PC-9 (cell line): ENCODE results near the gene XPO6. TPM values are rescaled to one million over a fixed set of nuclear protein-coding genes. Genes with fewer than 3 reads are reported as not detected.
"Not testable (repeated sequence)": the region's sequence is repeated elsewhere in the genome, so short reads cannot be mapped to it uniquely, and the experiment has no call there.

ENCODE experiments used
- BruUV-seq: library from RNA; stranded (reverse); fragments of 400-500 nt; replicated peaks from 2 replicates; lab custom pipeline; 2021; lab: Mats Ljungman, UMichigan
- CTCF ChIA-PET: fragments of 300-600 bp; sonication (Branson Sonifier 250); formaldehyde crosslinking; loops from one replicate; lab custom pipeline; 2022; ENCODE audit warnings: antibody characterized with exemption; lab: Charles Lee
- POLR2A ChIA-PET: fragments of 300-600 bp; sonication (Branson Sonifier 250); formaldehyde crosslinking; loops from one replicate; lab custom pipeline; 2022; ENCODE audit warnings: antibody characterized with exemption; ENCODE audit not compliant: unreplicated experiment; lab: Charles Lee
- DNase-seq, 2 experiments: peaks; one replicate each; pipeline versions ENCODE4 v3.0.0 to v3.0.0-alpha.2; 2015 to 2022; ENCODE audit warnings: mixed read lengths in 1 of 2
- H2AFZ ChIP-seq: fragments of 200-600 bp; sonication (generic); 2 replicates; pipeline ENCODE4 v1.8.1; 2017; ENCODE audit warnings: antibody characterized with exemption
- H3F3A ChIP-seq: fragments of 200-600 bp; sonication (generic); 2 replicates; pipeline ENCODE4 v1.8.1; 2017; ENCODE audit warnings: antibody characterized with exemption, mild to moderate bottlenecking, low read depth; ENCODE audit not compliant: insufficient read depth
- H3K27ac ChIP-seq: fragments of 200-600 bp; sonication (generic); 2 replicates; pipeline ENCODE4 v1.6.1; 2016; ENCODE audit warnings: mixed run types
- H3K27me3 ChIP-seq: fragments of 200-600 bp; sonication (generic); 2 replicates; pipeline ENCODE4 v1.6.1; 2016; ENCODE audit warnings: low read depth, mixed run types; ENCODE audit not compliant: insufficient read depth
- H3K36me3 ChIP-seq: fragments of 200-600 bp; sonication (generic); 2 replicates; pipeline ENCODE4 v1.6.1; 2016; ENCODE audit warnings: low read depth, mixed run types
- H3K4me1 ChIP-seq: fragments of 200-600 bp; sonication (generic); replicated peaks from 2 replicates; pipeline ENCODE4 v1.6.1; 2016; ENCODE audit warnings: mixed run types; ENCODE audit not compliant: insufficient read depth
- H3K4me2 ChIP-seq: fragments of 200-600 bp; sonication (generic); 2 replicates; pipeline ENCODE4 v1.6.1; 2017; ENCODE audit warnings: mixed run types
- H3K4me3 ChIP-seq: fragments of 200-600 bp; sonication (generic); 2 replicates; pipeline ENCODE4 v1.6.1; 2016; ENCODE audit warnings: mixed run types
- H3K79me2 ChIP-seq: fragments of 200-600 bp; sonication (generic); 2 replicates; pipeline ENCODE4 v1.6.1; 2017; ENCODE audit warnings: low read depth, mixed run types
- H3K9me2 ChIP-seq: fragments of 200-600 bp; sonication (generic); 2 replicates; pipeline ENCODE4 v1.8.1; 2017; ENCODE audit warnings: mild to moderate bottlenecking; ENCODE audit not compliant: insufficient read depth
- H3K9me3 ChIP-seq: fragments of 200-600 bp; sonication (generic); 2 replicates; pipeline ENCODE4 v1.8.1; 2016; ENCODE audit warnings: low read depth; ENCODE audit not compliant: insufficient read depth
- H4K20me1 ChIP-seq: fragments of 200-600 bp; sonication (generic); 2 replicates; pipeline ENCODE4 v1.8.1; 2017; ENCODE audit not compliant: insufficient read depth
- EZH2 ChIP-seq: fragments of 200-600 bp; sonication (generic); IDR thresholded peaks from 2 replicates; pipeline ENCODE4 v1.8.0; 2017; ENCODE audit warnings: antibody characterized with exemption, low read depth
- intact Hi-C: fragments of 100-400 bp; cut with micrococcal nuclease; formaldehyde crosslinking; loops from one replicate; pipeline ENCODE4 v1.10.0; 2022; ENCODE audit not compliant: unreplicated experiment
- total RNA-seq: library from RNA; stranded (reverse); gene quantifications from 2 replicates; pipeline ENCODE4 v1.2.3, GENCODE V29; 2021
- TF ChIP-seq, protein P1 (sequence below): fragments of 200-600 bp; sonication (generic); conservative IDR thresholded peaks from 2 replicates; pipeline ENCODE4 v1.6.1; 2017; ENCODE audit warnings: mixed run types, antibody characterized with exemption, mild to moderate bottlenecking, moderate library complexity

Gene XPO6
- total RNA-seq, 1 experiment from 2014 or later = 154 TPM

DNA sequence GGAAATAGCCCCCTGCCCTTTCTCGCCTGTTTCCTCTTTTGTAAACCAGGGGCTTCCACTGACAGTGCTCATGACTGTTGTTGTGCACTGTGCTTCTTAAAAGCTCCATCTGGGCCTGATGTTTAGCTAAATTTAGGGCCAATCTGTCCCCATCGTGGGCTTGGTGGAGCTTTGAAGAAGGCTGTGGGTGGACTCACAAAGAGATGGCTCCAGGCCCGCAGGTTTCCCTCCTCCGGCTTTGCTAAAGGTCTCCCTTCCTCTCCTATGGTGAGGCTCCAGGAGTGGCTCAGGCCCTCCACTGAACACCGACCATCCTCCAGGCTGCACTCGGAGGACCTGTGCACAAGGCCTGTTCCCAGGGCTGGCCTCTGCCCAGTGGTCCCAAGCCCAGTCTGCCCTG, 30.2 kb upstream of the XPO6 start:
- CTCF ChIA-PET = no interaction called here
- BruUV-seq = no TSS peak
- H3F3A ChIP-seq = no peaks in the 10 kb centered on the region
- POLR2A ChIA-PET = interaction anchor here (0.7 kb wide), 1 partner anchor 45 kb away, joined by 4 read pairs; no protein-coding TSS in a partner anchor
- H4K20me1 ChIP-seq = no peaks in the 10 kb centered on the region
- no peaks in the 10 kb centered on the region for H3K9me3 ChIP-seq
- H3K36me3 ChIP-seq = no peaks in the 10 kb centered on the region
- no peaks in the 10 kb centered on the region for H3K9me2 ChIP-seq
- intact Hi-C loops = no loop called here
- H3K27me3 ChIP-seq = peaks cover 12% of the 10 kb centered on the region; the same call in 1 of the 2 replicates
- no peak overlapping the region for H2AFZ ChIP-seq
- no peak overlapping the region for H3K4me3 ChIP-seq
- no peak overlapping the region for H3K4me2 ChIP-seq
- no peak for DNase-seq
- H3K27ac ChIP-seq = no peak overlapping the region
- H3K4me1 ChIP-seq = no peaks in the 10 kb centered on the region
- TF ChIP-seq EZH2 = no peak
- TF ChIP-seq, protein P1, sequence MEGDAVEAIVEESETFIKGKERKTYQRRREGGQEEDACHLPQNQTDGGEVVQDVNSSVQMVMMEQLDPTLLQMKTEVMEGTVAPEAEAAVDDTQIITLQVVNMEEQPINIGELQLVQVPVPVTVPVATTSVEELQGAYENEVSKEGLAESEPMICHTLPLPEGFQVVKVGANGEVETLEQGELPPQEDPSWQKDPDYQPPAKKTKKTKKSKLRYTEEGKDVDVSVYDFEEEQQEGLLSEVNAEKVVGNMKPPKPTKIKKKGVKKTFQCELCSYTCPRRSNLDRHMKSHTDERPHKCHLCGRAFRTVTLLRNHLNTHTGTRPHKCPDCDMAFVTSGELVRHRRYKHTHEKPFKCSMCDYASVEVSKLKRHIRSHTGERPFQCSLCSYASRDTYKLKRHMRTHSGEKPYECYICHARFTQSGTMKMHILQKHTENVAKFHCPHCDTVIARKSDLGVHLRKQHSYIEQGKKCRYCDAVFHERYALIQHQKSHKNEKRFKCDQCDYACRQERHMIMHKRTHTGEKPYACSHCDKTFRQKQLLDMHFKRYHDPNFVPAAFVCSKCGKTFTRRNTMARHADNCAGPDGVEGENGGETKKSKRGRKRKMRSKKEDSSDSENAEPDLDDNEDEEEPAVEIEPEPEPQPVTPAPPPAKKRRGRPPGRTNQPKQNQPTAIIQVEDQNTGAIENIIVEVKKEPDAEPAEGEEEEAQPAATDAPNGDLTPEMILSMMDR = no peak
- H3K79me2 ChIP-seq = no peaks in the 10 kb centered on the region

DNA sequence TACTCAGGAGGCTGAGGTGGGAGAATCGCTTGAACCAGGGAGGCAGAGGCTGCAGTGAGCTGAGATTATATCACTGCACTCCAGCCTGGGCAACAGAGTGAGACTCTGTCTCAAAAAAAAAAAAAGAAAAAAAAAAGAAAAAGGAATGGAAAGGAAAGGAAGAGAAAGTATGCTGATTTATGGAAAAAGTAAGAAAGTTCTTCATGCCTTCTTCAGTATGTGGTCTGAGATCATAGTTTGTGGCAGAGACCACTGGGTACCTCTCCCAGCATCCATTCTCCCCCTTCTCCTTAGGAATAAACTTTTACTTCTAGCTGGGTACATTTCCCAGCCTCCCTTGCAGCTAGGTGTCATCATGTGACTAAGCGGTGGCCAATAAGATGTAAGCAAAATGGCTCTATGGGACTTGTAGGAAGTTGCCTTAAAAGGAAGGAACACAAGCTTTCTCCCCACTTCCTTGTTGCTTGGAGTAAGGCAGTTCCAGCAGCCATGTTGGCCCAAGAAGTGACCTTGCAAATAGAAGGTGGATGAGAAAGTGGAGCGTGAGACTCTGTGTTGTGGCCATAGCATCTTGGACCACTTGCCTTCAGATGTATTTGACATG, 26.1 kb upstream of the XPO6 start:
- Histone ChIP-seq H3F3A (no peaks in the 10 kb centered on the region), H4K20me1 (no peaks in the 10 kb centered on the region), H3K9me2 (no peaks in the 10 kb centered on the region), H3K27me3 (no peaks in the 10 kb centered on the region; the same call in 1 of the 2 replicates), H3K9me3 (no peaks in the 10 kb centered on the region), H3K4me1 (no peaks in the 10 kb centered on the region), H3K4me2 (no peak overlapping the region), H3K79me2 (no peaks in the 10 kb centered on the region), H2AFZ (no peak overlapping the region), H3K36me3 (no peaks in the 10 kb centered on the region), H3K4me3 (no peak overlapping the region), H3K27ac (no peak overlapping the region)
- POLR2A ChIA-PET = no interaction called here
- intact Hi-C loops = no loop called here
- CTCF ChIA-PET = interaction anchor here (0.6 kb wide), 1 partner anchor 261 kb away, joined by 8 read pairs; no protein-coding TSS in a partner anchor
- DNase-seq = no peak
- no TSS peak for BruUV-seq
- TF ChIP-seq EZH2 = no peak
- TF ChIP-seq, protein P1 = no peak

DNA sequence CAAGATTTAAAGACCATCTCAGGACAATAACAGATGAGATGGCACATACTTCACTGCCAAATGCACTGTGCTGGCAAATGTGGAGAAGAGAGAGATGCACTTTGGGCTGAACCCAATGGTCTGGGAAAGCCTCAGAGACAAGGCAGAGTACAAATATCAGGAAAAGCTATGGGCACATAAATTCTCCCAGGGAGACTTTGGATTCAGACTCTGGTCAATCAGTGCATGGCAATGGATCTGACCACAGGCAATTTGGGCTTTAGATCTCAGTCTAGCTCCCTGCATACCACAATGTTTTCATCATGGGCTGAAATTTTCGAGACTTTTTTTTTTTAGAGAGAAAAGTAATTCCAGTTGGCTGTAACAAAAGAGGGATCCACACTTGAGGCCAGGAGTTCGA, 20.0 kb upstream of the XPO6 start:
- H3F3A ChIP-seq = no peaks in the 10 kb centered on the region
- H3K79me2 ChIP-seq = no peaks in the 10 kb centered on the region
- POLR2A ChIA-PET = no interaction called here
- H3K4me3 ChIP-seq = no peak overlapping the region
- CTCF ChIA-PET = no interaction called here
- H3K36me3 ChIP-seq = no peaks in the 10 kb centered on the region
- TF ChIP-seq, protein P1 = no peak
- TF ChIP-seq EZH2 = no peak
- no peaks in the 10 kb centered on the region; the same call in 1 of the 2 replicates for H3K27me3 ChIP-seq
- H3K4me1 ChIP-seq = no peaks in the 10 kb centered on the region
- H4K20me1 ChIP-seq = no peaks in the 10 kb centered on the region
- no peak overlapping the region for H3K4me2 ChIP-seq
- H2AFZ ChIP-seq = no peak overlapping the region
- BruUV-seq = no TSS peak
- no peaks in the 10 kb centered on the region for H3K9me2 ChIP-seq
- H3K27ac ChIP-seq = no peak overlapping the region
- DNase-seq = no peak
- H3K9me3 ChIP-seq = no peaks in the 10 kb centered on the region
- intact Hi-C loops = no loop called here

DNA sequence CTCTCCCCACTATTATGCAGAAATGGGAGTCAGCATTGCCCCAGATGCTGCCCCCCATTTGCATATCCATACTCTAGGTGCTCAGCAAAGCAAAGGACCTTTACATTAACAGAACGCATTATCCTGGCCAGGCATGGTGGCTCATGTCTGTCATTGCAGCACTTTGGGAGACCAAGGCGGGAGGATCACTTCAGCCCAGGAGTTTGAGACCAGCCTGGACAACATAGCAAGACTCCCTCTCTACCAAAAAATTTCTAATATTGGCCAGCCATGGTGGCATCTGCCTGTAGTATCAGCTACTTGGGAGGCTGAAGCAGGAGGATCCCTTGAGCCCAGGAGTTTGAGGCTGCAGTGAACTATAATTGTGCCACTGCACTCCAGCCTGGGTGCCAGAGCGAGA, 12.1 kb upstream of the XPO6 start:
- H4K20me1 ChIP-seq, H3K27me3 ChIP-seq, H3K36me3 ChIP-seq, H3K4me1 ChIP-seq, POLR2A ChIA-PET, H3K9me2 ChIP-seq, H3F3A ChIP-seq, H3K9me3 ChIP-seq, H3K4me2 ChIP-seq, H3K4me3 ChIP-seq, H3K27ac ChIP-seq, DNase-seq, intact Hi-C loops, H2AFZ ChIP-seq, BruUV-seq, H3K79me2 ChIP-seq: not testable (repeated sequence)
- CTCF ChIA-PET = interaction anchor here (0.6 kb wide), 1 partner anchor 960 kb away, joined by 3 read pairs; no protein-coding TSS in a partner anchor

DNA sequence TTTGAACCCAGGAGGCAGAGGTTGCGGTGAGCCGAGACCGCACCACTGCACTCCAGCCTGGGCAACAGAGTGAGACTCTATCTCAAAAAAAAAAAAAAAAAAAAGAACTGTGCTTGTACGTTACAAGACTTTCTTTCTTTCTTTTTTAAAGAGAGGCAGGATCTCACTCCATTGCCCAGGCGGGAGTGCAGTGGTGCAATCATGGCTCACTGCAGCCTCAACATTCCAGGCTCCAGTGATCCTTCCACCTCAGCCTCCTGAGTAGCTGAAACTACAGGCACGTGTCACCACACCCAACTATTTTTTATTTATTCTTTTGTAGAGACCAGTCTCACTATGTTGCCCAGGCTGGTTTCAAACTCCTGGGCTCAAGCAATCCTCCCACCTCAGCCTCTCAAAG, 8.0 kb upstream of the XPO6 start:
- POLR2A ChIA-PET, BruUV-seq: not testable (repeated sequence)

More for the DNA sequence above, 8.0 kb upstream of the XPO6 start:
- intact Hi-C loops = loop anchor here (10.0 kb wide), 1 partner anchor 245 kb away; no protein-coding TSS in a partner anchor
- DNase-seq, H3K27ac ChIP-seq, H4K20me1 ChIP-seq, H3K9me3 ChIP-seq, H3K9me2 ChIP-seq, H3K4me1 ChIP-seq, H3K4me2 ChIP-seq, H3K36me3 ChIP-seq, H3K4me3 ChIP-seq, H3K27me3 ChIP-seq, H3K79me2 ChIP-seq, H3F3A ChIP-seq: not testable (repeated sequence)
- 0 out of 2 replicates have a peak overlapping the region, but pooled peaks have one; percentile 5 for H2AFZ ChIP-seq
- CTCF ChIA-PET = interaction anchor here (0.6 kb wide), 1 partner anchor 245 kb away, joined by 4 read pairs; no protein-coding TSS in a partner anchor
